Stimulated activated CD8-positive, alpha-beta memory T cell treated with anti-CD3 and anti-CD28 coated beads, Interleukin-12 subunit alpha, Interleukin-12 subunit beta, amount 100 ng/mL, for 4 hours (primary cell): ENCODE results near the gene HNRNPH1.
"Not testable (repeated sequence)": the region's sequence is repeated elsewhere in the genome, so short reads cannot be mapped to it uniquely, and the experiment has no call there.

Experiments used
- DNase-seq: peaks from one replicate; pipeline ENCODE4 v3.0.0-alpha.2; 2020; ENCODE audit warnings: low read depth

Gene HNRNPH1

GRCh38 chr5:179623003-179623905, at the start of gene HNRNPH1:
Gene HNRNPH1 (minus strand): TSS chr5:179623671. CDS start chr5:179623133, 538 bp downstream.
- DNase-seq: peak; percentile 98

- DNase-seq: no peak
These were observed 44.9 kb upstream of the HNRNPH1 start for GRCh38 chr5:179668391-179668790.

- not testable (repeated sequence) for DNase-seq
These were observed 38.2 kb upstream of the HNRNPH1 start for GRCh38 chr5:179661647-179662046.

- DNase-seq: not testable (repeated sequence)
These were observed 34.8 kb upstream of the HNRNPH1 start for GRCh38 chr5:179658179-179658856.

GRCh38 chr5:179657302-179658178, 34.1 kb upstream of the HNRNPH1 start:
- DNase-seq: not testable (repeated sequence)

- DNase-seq: not testable (repeated sequence)
These were observed 29.7 kb upstream of the HNRNPH1 start for GRCh38 chr5:179653135-179653534.

- not testable (repeated sequence) for DNase-seq
These were observed 26.8 kb upstream of the HNRNPH1 start for GRCh38 chr5:179650245-179650644.

GRCh38 chr5:179649166-179649703, 25.8 kb upstream of the HNRNPH1 start:
- DNase-seq: not testable (repeated sequence)

GRCh38 chr5:179648410-179648809, 24.9 kb upstream of the HNRNPH1 start:
- DNase-seq: no peak

GRCh38 chr5:179644766-179645165, 21.3 kb upstream of the HNRNPH1 start:
- not testable (repeated sequence) for DNase-seq

- not testable (repeated sequence) for DNase-seq
These were observed 19.9 kb upstream of the HNRNPH1 start for GRCh38 chr5:179643141-179643920.

GRCh38 chr5:179642626-179643025, 19.2 kb upstream of the HNRNPH1 start:
- not testable (repeated sequence) for DNase-seq

- DNase-seq: not testable (repeated sequence)
These were observed 18.3 kb upstream of the HNRNPH1 start for GRCh38 chr5:179641745-179642144.

GRCh38 chr5:179639296-179639695, 15.8 kb upstream of the HNRNPH1 start:
- DNase-seq: not testable (repeated sequence)

GRCh38 chr5:179634370-179635172, 11.1 kb upstream of the HNRNPH1 start:
- DNase-seq: not testable (repeated sequence)

GRCh38 chr5:179633501-179634369, 10.3 kb upstream of the HNRNPH1 start:
- not testable (repeated sequence) for DNase-seq

GRCh38 chr5:179624841-179625271, 1.4 kb upstream of the HNRNPH1 start:
- DNase-seq: no peak

- DNase-seq: peak; percentile 34
These were observed 653 bp upstream of the HNRNPH1 start for GRCh38 chr5:179623906-179624741.
